IPS DF 19.7 (cell line): ENCODE data around the gene SYNGR2.
"Not testable (repeated sequence)": the region's sequence is repeated elsewhere in the genome, so short reads cannot be mapped to it uniquely, and the experiment has no call there.

Source experiments
- DNase-seq: peaks from one replicate; pipeline ENCODE4 v3.0.0-alpha.2; 2013; ENCODE audit warnings: low read depth, low spot score

Gene SYNGR2

DNA sequence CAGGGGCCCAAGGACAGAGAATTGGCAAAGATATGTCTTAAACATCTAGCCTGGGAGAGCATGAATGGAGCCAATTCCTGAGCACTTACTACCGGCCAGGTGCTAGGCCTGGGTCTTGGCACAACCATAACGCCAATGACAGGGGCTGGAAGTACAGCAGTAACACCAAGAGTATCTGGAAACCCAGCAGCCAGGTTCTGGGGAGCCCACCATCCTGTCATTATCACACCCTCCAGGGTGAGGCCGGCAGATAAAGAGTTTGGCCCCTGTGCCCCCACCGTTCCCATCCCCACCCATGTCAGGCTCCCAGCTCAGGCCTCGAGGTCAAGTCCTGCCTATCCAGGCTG, 38.3 kb upstream of the SYNGR2 start:
- no peak for DNase-seq

- DNase-seq: no peak
Measured at GRCh38 chr17:78130437-78131101, 37.8 kb upstream of the SYNGR2 start, which contains the start of gene TMC8. TMC8 (plus strand) TSS chr17:78130771; CDS start chr17:78131589, 818 bp downstream.

GRCh38 chr17:78131172-78132083, 37.0 kb upstream of the SYNGR2 start:
- DNase-seq: no peak

GRCh38 chr17:78132084-78132676, 36.2 kb upstream of the SYNGR2 start:
- no peak for DNase-seq

GRCh38 chr17:78132767-78133178, 35.6 kb upstream of the SYNGR2 start:
- no peak for DNase-seq

- no peak for DNase-seq
Measured at GRCh38 chr17:78133179-78133951, 35.0 kb upstream of the SYNGR2 start.

DNA sequence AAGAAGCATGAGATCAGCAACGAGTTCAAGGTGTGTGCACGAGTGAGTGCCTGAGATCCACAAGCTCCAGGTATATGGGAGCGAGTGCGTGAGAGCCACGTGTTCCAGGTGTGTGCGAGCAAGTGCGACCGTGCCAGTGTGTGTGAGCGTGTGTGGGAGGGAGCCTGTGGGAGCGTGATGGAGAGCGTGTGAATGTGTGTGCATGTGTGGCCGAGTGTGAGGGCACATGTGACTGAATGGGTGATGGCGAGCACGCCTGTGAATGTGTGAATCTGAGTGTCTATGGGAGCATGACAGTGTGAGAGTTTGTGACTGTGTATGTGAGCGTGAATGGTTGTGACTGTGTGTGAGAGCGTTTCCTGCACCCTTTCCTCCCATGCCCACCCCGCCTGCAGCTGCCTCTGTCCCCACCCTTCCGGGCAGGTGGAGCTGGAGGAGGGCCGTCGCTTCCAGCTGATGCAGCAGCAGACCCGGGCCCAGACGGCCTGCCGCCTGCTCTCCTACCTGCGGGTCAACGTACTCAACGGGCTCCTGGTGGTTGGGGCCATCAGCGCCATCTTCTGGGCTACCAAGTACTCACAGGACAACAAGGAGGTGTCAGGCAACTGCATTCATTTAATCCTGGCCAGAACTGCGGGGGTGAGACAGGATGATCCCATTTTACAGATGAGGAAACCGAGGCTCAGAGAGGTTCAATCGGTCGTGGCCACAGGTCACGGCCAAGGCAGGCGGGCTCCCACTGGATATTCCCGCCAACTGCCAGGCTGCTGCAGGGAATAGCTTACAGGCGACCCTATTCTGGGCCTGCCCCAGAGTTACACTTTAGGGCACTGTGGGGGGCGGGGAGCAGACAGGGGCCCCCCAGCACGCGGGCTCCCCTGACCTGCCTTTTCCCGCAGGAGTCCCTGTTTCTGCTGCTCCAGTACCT, 34.1 kb upstream of the SYNGR2 start:
- peak; percentile 73 for DNase-seq

DNA sequence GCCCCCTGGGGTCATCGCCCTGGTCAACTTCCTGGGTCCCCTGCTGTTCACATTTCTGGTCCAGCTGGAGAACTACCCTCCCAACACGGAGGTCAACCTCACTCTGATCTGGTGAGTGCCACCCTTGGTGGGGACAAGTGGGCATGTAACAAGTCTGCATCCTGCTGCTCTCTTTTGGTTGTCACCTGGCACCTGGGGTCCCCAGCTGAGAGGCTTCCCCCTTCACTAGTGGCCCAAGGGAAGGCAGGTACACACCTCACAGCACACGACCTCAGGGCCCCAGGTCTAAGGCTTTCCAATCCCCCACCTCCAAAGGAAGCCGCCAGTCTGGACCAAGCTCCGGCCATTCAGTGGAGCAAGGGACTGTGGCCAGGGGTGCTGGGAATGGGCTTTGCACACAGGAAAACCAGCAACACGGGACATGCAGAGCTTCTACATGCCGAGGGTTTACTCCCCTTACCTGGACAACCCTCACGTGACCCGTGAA, 33.4 kb upstream of the SYNGR2 start:
- DNase-seq: no peak

DNA sequence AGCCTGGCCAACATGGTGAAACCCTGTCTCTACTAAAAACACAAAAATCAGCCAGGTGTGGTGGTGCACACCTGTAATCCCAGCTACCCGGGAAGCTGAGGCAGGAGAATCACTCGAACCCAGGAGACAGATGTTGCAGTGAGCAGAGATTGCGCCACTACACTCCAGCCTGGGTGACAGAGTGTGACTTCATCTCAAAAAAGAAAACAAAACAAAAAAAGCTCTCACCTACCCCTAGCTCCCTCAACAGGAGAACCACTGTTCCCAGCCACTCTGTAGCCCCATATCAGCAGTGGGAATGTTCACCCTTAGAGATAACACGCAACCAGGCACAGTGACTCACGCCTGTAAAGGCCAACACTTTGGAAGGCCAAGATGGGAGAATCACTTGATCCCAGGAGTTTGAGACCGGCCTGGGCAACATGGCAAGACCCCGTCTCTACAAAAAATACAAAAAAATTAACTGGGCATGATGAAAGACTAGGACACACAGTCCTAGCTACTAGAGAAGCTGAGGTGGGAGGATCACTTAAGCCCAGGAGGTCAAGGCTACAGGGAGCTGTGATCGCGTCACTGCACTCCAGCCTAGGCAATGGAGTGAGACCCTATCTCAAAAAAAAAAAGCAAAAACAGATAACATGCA, 32.4 kb upstream of the SYNGR2 start:
- DNase-seq: no peak

GRCh38 chr17:78137392-78138203, 30.8 kb upstream of the SYNGR2 start:
- no peak for DNase-seq

- DNase-seq: no peak
Measured at GRCh38 chr17:78138204-78139060, 29.9 kb upstream of the SYNGR2 start.

DNA sequence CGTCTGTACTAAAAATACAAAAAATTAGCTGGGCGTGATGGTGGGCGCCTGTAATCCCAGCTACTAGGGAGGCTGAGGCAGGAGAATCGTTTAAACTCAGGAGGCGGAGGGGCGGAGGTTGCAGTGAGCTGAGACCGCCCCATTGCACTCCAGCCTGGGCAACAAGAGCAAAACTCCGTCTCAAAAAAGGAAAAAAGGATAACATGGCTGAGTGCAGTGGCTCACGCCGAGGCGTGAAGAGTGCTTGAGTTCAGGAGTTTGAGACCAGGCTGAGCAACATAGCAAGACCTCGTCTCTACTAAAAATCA, 28.6 kb upstream of the SYNGR2 start:
- not testable (repeated sequence) for DNase-seq

GRCh38 chr17:78140169-78141051, 28.0 kb upstream of the SYNGR2 start:
- DNase-seq: peak; percentile 67

- DNase-seq: no peak
Measured at GRCh38 chr17:78141437-78142118, 26.8 kb upstream of the SYNGR2 start.

GRCh38 chr17:78142119-78142861, 26.1 kb upstream of the SYNGR2 start:
- no peak for DNase-seq
